NAMALWA (cell line): ENCODE data around the gene HNRNPM.
A peak's percentile ranks its signal among the peaks of the same experiment; 100 is the strongest.
"Not testable (repeated sequence)": the region's sequence is repeated elsewhere in the genome, so short reads cannot be mapped to it uniquely, and the experiment has no call there.

Experiments
- DNase-seq: peaks from one replicate; pipeline ENCODE4 v3.0.0-alpha.2; 2015; ENCODE audit warnings: low spot score

HNRNPM gene, protein sequence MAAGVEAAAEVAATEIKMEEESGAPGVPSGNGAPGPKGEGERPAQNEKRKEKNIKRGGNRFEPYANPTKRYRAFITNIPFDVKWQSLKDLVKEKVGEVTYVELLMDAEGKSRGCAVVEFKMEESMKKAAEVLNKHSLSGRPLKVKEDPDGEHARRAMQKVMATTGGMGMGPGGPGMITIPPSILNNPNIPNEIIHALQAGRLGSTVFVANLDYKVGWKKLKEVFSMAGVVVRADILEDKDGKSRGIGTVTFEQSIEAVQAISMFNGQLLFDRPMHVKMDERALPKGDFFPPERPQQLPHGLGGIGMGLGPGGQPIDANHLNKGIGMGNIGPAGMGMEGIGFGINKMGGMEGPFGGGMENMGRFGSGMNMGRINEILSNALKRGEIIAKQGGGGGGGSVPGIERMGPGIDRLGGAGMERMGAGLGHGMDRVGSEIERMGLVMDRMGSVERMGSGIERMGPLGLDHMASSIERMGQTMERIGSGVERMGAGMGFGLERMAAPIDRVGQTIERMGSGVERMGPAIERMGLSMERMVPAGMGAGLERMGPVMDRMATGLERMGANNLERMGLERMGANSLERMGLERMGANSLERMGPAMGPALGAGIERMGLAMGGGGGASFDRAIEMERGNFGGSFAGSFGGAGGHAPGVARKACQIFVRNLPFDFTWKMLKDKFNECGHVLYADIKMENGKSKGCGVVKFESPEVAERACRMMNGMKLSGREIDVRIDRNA

DNA sequence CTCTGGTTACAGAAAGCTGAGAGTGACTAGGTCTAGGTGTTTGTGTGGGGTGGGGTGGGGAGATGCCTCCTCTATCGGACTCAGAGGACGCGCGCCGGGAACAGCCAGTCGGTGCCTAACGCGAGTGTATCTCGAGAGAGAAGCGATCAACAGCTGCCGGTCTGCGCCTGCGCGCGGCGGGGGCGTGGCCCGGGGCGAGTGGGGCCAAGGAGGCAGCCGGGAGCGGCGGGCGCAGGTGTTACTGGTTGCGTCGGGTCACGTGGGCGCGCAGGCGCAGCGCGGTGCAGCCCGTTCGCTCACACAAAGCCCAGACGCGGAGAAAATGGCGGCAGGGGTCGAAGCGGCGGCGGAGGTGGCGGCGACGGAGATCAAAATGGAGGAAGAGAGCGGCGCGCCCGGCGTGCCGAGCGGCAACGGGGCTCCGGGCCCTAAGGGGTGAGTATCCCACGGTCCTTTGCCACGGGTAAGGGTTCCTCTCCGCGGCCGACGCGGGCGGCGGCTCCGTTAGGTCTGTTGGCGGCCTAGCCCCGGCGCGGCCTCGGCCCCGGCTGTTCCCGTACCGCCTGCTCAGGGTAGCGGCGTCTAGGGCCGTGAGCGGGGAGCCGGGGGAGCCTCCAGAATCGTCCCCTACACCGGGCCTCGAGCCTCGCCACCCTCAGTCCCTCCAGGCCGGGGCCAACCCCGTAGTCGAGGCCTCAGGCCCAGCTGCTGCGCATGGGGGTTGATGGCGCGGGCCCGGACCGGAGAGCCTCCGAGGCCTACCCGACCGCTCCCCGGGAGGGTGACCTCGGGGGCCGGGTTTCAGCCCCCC, at the start of gene HNRNPM:
TSS of gene HNRNPM (plus strand) at position 299 of the 811 bp plus-strand sequence. CDS start at position 323, 24 bp downstream.
- DNase-seq: peak; percentile 98

- DNase-seq: no peak
These were observed 49.1 kb upstream of the HNRNPM start for GRCh38 chr19:8395621-8396082.

- no peak for DNase-seq
These were observed 48.6 kb upstream of the HNRNPM start for GRCh38 chr19:8396185-8396562.

DNA sequence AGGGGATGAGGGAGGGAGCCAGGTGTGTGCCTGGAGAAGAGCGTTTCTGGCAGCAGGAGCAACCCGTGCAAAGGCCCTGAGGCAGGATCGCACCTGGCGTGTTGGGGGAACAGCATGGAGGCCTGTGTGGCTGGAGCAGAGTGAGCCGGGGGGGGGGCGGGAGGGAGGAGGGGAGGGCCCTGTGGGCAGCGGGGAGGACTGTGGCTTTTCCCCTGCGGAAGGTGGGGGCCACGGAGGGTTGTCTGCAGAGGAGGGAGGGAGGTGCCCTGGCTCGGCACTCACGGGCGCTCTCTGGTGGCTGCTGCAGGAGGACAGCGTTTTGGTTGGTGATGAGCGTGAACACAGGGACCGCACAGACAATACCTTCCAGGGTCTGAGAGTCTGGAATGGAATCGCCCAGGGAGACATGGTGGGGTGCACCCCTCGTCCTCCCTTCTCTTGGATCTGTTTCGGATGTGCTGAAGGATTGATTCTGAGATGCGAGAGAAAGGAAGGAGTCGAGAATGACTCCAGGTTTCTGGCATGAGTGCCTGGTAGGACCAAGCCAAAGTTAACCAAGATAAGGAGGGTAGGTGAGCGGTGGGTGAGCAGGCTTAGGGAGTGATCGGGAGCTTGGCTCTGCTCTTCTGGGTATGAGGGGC, 48.1 kb upstream of the HNRNPM start:
- peak; percentile 76 for DNase-seq

DNA sequence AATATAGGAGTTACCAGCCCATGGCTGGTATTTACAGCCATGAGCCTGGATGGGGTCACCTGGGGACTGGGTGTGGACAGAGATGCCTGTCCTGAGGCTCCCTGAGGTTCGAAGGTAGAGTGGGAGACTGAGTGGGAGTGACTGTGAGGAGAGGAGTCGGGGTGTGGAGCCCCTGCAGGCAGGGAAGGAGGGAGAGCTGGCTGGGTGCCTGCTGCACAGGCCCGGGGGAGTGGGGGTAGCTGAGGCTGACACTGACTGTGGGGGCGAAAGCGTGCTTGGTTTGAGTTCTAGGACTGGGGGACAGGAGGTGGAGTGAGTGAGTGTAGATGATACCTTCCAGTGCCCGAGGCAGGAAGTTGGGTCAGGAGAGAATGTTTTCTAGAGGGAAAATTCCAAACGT, 47.5 kb upstream of the HNRNPM start:
- DNase-seq: no peak

- no peak for DNase-seq
These were observed 46.9 kb upstream of the HNRNPM start for GRCh38 chr19:8397746-8398310.

GRCh38 chr19:8398311-8398771, 46.4 kb upstream of the HNRNPM start:
- no peak for DNase-seq

- DNase-seq: no peak
These were observed 45.0 kb upstream of the HNRNPM start for GRCh38 chr19:8399681-8400188.

- no peak for DNase-seq
These were observed 42.8 kb upstream of the HNRNPM start for GRCh38 chr19:8401981-8402411.

DNA sequence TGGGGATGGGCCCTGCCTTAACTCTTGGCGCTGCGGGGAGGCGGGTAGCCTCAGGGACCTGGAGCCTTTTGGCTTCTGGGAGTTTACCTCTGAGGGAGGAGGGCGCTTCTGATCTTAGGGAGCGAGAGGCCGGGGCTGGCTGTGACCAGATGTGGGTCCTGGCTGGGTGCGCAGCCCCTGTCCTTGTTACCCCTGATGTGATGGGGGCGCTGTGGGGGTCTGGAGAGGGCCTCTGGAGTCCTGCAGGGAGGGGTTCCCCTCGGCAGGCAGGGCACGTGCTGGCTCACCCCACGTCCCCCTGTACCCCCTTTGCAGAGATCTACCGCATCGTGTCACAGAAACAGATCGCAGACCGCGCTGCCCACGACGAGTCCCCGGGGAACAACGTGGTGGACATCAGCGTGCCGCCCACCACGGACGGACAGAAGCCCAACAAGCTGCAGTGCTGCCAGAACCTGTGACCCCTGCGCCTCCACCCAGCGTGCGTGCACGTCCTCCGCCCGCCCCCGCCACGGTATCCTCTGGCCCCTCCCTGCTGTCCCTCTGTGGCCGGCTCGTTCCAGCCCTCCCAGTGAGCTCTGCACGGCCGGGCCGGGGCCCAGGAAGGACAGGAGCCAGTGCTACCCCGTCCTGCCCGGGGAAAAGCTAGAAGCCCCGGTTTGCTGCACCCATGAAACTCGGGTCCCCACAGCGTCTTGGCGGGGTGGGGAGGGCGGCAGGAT, 41.5 kb upstream of the HNRNPM start:
- no peak for DNase-seq

DNA sequence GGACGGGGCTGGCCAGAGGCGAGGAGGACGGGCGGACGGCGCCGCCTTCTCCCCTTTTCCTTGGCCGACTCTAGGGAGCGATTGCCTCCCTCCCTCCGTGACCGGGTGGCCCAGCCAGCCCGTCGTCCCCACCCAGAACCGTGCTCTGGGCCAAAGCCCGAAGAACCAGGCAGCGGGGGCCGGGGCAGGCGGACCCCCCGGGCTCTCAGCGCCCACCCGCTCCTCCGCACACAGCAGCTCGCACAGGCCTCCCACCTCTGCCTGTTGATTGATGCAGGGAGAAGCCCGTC, 41.0 kb upstream of the HNRNPM start:
- no peak for DNase-seq

DNA sequence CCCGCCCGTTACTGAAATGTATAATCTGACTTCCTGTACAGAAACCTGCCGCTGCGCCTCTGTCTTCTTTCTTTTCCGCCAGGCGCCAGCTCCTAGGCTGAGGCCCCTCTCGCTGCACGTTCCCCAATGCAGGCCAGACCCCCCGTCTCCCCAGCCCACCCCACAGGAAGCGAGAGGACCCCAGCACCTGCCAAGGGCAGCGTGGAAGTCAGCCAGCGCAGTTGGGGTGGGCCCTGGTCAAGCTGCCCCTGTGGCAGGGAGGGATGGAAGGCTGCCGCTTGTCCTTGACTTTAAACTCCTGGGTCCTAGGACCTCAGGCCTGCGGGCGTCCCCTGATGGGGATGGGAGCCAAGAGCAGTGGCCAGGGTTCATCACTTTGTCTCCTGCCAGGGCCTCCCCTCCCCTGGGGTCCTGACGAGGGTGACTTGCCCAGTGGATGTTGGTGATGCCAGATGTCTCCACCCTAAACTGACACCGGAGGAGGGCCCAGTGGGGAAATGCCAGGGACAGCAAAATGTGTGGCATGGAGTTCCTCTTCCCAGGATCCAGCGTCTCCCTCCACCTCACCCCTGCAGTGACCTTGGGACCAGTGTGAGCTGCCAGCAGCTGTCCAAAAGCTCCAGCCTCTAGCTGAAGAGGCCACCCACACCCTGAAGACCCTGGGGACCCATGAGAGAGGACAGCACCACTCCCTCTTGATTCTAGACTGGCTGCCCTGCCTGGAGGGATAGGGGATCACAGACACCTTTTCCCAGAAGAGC, 40.2 kb upstream of the HNRNPM start:
- no peak for DNase-seq

DNA sequence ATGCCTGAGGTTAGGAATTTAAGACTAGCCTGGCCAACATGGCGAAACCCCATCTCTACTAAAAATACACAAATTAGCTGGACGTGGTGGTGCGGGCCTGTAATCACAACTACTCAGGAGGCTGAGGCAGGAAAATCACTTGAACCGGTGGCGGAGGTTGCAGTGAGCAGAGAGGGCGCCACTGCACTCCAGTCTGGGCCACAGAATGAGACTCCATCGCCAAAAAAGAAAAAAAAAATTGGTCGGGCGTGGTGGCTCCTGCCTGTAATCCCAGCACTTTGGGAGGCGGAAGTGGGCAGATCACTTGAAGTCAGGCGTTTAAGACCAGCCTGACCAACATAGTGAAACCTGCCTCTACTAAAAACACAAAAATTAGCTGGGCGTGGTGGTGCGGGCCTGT, 34.1 kb upstream of the HNRNPM start:
- not testable (repeated sequence) for DNase-seq

DNA sequence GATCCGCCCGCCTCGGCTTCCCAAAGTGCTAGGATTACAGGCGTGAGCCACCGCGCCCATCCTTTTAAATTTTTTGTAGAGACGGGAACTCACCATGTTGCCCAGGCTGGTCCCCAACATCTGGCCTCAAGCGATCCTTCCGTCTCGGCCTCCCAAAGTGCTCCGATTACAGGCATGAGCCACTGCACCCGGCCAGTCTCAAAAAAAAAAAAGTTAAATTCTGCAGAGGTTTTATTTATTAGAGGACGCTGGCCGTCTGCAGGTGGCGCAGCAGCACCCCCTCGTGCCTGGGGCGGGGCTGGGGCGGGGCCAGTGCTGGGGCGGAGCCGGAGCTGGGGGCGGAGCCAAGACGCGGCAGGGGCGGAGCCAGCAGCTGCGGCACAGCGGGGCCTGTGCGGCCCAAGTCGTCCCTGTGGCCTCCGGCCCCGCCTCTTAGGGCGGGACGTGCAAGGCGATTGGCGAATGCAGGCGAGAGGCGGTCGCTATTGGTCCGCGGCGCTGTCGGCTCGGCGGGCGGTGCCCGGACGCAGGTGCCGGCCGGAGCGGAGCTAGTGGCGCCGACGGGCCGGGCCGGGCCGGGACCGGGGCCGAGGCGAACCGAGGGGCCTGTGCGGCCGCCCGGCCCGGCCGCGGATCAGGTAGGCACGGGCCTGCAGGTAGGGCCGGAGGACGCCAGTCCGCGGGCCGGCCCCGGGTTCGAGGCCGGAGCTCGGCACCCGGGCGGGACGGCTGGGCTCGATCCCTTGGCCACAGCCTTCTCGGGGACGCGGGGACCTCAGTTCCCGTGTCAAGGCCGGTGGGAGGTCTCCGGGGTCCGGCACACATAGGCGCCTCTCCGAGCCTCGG, 31.8 kb upstream of the HNRNPM start, which contains the start of gene MARCHF2:
TSS of gene MARCHF2 (plus strand) at position 523 of the 846 bp plus-strand sequence. CDS start 8,536 bp downstream, outside the sequence.
- peak; percentile 98 for DNase-seq

DNA sequence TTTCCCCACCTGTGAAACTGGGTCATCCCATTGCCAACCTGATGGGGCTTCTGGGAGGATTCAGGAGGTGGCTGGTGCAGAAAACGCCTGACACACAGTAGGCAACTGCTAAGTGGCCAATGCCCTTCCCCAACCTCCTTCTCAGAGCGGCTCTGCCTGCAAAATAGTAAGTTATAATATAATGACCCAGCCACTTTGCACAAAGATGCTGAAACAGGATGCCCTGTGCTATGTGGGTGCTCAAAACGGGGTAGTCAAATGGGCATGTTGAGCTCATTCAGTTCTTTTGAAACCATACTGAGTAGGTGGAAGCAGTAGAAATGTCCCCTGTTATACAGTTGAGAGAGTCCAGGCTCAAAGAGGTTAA, 31.2 kb upstream of the HNRNPM start:
- peak; percentile 28 for DNase-seq

DNA sequence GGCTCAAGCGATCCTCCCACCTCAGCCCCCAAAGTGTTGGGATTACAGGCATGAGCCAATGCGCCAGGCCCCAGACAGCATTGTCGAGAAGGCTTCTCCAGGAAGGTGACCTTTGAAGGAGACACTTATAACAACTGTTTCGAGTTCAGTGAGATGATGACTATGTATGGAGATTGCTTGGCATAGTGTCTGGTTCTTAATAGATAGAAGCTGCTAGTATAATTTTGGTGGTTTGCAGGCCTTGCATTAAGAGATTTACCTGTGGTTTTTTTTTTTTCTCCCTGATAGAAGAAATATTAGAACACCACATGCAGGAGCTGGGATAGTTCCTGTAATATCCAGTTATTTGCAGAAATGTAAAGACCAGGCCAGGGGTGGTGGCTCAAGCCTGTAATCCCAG, 28.0 kb upstream of the HNRNPM start:
- DNase-seq: no peak

GRCh38 chr19:8421484-8422461, 23.0 kb upstream of the HNRNPM start:
- DNase-seq: no peak

- no peak for DNase-seq
These were observed 21.0 kb upstream of the HNRNPM start for GRCh38 chr19:8423817-8424223.
